Peyer's patch (tissue), 4 donors: ENCODE data around the gene ECPAS.

Experiments used
- POLR2A ChIP-seq, 2 donors: fragments of 450-650 bp; IDR thresholded peaks; one replicate each; pipeline ENCODE4 v1.5.1; 2017; ENCODE audit warnings: antibody characterized with exemption in 2 of 2, mild to moderate bottlenecking in 2 of 2, moderate library complexity in 2 of 2
- TF ChIP-seq, protein P1 (sequence below), 6 experiments: fragments of 450-650 bp in 4 of 6; fragments of 200-600 bp in 2 of 6; sonication (generic) in 1 of 6; IDR thresholded peaks; one replicate each; pipeline ENCODE4 v1.5.1; 2017 to 2019; ENCODE audit warnings: antibody characterized with exemption in 6 of 6, mild to moderate bottlenecking in 3 of 6, moderate library complexity in 1 of 6

DNA sequence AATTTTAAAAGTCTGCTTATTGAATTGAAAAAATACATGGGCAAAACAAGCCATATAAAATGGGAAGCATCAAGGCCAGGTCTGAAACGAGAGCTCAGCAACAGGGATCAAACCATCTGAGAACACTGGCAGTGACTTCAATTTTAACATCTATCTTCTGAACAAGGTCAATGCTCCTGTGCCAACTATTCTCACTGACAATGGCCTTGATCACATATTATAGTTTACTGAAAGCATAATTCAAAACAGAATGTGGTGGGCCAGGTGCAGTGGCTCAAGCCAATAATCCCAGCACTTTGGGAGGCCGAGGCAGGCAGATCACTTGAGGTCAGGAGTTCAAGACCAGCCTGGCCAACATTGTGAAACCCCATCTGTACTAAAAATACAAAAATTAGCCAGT is 9.0 kb downstream of the ECPAS start:
- TF ChIP-seq, protein P1, sequence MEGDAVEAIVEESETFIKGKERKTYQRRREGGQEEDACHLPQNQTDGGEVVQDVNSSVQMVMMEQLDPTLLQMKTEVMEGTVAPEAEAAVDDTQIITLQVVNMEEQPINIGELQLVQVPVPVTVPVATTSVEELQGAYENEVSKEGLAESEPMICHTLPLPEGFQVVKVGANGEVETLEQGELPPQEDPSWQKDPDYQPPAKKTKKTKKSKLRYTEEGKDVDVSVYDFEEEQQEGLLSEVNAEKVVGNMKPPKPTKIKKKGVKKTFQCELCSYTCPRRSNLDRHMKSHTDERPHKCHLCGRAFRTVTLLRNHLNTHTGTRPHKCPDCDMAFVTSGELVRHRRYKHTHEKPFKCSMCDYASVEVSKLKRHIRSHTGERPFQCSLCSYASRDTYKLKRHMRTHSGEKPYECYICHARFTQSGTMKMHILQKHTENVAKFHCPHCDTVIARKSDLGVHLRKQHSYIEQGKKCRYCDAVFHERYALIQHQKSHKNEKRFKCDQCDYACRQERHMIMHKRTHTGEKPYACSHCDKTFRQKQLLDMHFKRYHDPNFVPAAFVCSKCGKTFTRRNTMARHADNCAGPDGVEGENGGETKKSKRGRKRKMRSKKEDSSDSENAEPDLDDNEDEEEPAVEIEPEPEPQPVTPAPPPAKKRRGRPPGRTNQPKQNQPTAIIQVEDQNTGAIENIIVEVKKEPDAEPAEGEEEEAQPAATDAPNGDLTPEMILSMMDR (IDR thresholded peaks at IDR 0.05), result no peak
- no peak for TF ChIP-seq POLR2A (IDR thresholded peaks at IDR 0.05)
